GM13977 (cell line): ENCODE data around the gene CNOT3.

ENCODE experiments used
- DNase-seq: peaks from one replicate; pipeline ENCODE4 v3.0.0; 2012; ENCODE audit warnings: low spot score
- in situ Hi-C: fragments of 300-500 bp; cut with MboI; formaldehyde crosslinking; loops from one replicate; pipeline ENCODE4 v1.12.0; 2022; ENCODE audit warnings: low sequenced_read_pairs, low pct_unique_long_range_greater_than_20kb, mixed read lengths, inconsistent platforms; ENCODE audit not compliant: unreplicated experiment
- TF ChIP-seq, protein P1 (sequence below): IDR thresholded peaks from 2 replicates; pipeline ENCODE4 v1.5.1; 2012; ENCODE audit warnings: mild to moderate bottlenecking, control low read depth; ENCODE audit not compliant: insufficient read depth; ENCODE audit errors: extremely low read depth, missing control alignments

Gene CNOT3

DNA sequence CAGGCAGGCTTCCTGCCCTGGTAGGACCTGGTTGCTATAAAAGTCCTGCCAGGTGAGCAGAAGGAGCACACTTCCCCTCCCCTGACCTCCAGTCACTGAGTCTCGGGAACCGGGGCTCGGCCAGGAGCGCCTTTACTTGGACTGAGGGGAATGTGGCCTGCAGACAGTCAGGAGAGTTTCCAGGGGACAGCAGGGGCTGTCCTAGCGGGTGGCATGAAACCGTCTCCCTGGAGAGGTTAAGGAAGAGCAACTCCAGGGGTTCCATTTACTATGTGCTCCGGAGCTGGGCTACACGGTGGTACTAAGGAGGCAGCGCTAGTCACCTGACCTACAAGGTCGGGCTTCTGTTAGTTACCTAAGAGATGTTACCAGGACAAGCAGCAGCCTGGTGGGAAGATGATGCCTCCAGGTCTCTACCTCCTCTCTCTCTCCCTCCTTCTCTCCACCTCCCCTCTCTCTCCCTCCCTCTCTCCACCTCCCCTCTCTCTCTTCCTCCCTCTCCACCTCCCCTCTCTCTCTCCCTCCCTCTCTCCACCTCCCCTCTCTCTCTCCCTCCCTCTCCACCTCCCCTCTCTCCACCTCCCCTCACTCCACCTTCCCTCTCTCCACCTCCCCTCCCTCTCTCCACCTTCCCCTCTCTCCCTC, 4.1 kb upstream of the CNOT3 start:
- no peak for DNase-seq
- TF ChIP-seq, protein P1, sequence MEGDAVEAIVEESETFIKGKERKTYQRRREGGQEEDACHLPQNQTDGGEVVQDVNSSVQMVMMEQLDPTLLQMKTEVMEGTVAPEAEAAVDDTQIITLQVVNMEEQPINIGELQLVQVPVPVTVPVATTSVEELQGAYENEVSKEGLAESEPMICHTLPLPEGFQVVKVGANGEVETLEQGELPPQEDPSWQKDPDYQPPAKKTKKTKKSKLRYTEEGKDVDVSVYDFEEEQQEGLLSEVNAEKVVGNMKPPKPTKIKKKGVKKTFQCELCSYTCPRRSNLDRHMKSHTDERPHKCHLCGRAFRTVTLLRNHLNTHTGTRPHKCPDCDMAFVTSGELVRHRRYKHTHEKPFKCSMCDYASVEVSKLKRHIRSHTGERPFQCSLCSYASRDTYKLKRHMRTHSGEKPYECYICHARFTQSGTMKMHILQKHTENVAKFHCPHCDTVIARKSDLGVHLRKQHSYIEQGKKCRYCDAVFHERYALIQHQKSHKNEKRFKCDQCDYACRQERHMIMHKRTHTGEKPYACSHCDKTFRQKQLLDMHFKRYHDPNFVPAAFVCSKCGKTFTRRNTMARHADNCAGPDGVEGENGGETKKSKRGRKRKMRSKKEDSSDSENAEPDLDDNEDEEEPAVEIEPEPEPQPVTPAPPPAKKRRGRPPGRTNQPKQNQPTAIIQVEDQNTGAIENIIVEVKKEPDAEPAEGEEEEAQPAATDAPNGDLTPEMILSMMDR: no peak
- in situ Hi-C loops: no loop called here

DNA sequence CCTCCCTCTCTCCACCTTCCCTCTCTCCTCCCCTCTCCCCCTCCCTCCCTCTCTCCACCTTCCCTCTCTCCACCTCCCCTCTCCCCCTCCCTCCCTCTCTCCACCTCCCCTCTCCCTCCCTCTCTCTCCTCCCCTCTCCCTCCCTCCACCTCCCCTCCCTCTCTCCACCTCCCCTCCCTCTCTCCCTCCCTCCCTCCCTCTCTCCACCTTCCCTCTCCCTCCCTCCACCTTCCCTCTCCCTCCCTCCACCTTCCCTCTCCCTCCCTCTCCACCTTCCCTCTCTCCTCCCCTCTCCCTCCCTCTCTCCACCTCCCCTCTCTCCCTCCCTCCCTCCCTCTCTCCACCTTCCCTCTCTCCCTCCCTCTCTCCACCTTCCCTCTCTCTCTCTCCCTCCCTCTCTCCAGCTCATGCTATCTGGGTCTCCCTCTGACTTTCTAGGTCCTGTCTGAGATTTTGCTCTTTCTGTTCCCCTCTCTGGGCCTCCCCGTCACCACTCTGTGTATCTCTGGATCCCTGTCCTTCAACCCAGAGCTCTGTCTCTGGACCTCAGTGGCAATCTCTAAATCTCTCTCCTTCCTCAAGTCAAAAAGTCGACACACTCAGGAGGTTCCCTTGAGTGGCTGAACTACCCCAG, 3.5 kb upstream of the CNOT3 start:
- DNase-seq: no peak
- in situ Hi-C loops: no loop called here
- TF ChIP-seq, protein P1: no peak

DNA sequence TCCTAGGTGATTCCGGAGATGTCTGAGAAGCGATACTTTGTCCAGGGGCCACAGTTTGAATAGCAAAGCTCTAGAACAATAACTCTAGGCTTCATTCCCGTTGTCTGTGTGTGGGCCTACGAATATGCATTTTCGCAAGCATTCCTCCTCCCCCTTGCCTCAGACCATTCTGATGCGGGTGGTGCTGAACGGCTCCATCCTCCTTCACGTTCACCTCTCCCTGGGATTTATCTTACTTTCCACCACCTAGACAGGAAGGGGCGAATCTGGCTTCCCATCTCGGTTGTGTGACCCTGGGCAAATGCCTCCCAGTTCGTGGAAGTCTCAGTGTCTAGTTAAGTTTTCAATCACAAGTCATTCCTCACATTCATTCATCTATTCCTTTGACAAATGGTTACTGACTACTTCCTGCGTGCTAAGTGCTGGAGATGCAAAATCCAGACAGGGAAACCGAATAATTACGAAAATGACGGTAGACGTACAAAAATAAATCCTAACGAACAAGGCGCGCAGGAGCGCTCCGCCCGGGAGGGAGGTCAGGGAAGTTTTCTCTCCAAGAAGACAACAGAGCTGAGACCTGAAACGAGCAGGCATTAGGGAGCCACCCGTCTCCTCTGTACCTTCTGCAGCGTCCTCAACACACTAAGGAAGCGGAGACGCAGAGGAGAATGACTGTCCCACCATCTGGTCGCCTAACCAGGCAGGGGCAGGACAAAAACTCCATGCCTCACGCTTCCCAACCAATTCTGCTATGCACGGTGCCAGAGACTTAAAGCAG, 1.3 kb upstream of the CNOT3 start:
- no peak for DNase-seq
- in situ Hi-C loops: no loop called here
- TF ChIP-seq, protein P1: no peak

DNA sequence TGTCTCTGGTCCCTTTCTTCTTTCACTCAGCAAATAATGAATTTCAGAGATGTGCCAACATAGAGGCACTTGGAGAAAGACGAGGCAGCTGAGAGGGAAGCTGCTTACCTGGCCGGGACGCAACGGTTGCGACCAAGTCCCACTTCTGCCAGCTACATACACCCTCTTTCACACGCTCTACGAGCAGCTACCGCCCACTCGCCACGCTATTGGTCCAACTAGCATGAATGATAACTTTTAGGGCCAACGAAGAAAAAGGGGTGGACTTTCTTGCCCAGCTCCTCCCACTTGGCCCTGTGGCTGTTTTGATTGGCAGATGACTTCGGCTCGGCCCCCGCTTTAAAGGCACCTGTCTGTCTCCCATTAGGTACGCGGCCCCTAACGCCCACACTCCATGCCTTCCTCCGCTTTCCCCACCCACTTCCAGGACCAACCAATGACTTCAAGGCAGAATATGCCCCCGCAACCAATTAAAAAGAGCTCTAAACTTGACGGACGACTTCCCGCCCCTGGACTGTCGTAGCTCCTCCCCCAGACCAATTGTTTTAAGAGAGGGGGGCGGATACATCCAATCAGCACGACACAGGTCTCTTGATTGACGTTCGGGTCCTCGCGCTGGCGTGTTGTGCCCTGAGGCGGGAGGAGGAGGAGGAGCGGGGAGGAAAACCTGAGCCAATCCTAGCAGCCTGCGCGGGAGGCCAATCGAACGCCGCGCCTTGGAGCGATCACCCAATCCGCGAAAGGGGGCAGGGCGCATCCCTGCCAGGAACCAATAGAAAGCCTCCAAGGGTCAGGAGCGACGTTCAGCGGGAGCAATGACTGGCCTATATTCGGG, 481 bp upstream of the CNOT3 start:
- DNase-seq: peak; percentile 99
- in situ Hi-C loops: no loop called here
- TF ChIP-seq, protein P1: no peak

DNA sequence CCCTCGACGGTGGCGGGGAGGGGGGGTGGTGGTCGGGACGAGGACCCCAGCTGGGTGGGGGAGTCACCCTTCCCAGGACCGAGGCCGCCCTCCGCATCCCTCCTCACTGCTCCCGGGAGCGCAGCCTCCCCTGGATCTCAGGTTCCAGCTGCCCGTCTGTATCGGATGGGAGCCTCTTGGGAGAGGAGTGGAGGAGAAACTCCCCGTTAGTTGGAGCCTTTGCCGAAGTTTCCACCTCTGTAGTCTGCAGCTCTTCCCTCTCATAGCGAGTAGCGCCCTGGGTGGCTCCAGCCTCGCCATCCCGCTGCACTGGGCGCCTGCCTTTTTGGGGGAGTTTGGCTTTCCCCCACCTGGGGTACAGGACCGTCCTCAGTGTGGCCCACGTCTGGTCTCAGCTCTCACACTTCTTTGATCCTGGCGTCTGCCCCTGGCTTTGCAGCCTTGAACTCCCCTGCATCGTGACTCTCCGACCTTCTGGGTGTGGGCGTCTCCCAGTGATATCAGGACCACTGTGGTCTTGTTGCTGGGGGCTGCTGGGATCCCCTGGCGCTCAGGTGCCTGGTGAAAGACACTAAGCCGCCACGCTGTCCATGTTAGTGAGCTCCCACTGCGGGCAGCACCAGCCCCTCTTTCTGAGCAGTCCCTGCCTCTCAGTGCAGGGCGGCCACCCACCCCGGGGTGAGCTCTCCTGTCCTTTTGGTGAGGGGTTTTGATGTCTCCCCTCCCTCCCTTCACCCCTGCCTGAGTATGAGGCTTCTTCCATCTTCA, 1.1 kb downstream of the CNOT3 start:
- DNase-seq: no peak
- in situ Hi-C loops: no loop called here
- TF ChIP-seq, protein P1: no peak
